H9 (cell line): ENCODE data around the gene DCLRE1C. TPM values are rescaled to one million over a fixed set of nuclear protein-coding genes. Genes with fewer than 3 reads are reported as not detected.

ENCODE experiments used
- DNase-seq: peaks from one replicate; pipeline ENCODE4 v3.0.0-alpha.2; 2017
- H2AFZ ChIP-seq: one replicate; pipeline ENCODE4 v1.6.1; 2013; ENCODE audit warnings: mild to moderate bottlenecking, low read length, control low read depth, moderate library complexity
- H2AK5ac ChIP-seq: 2 replicates; pipeline ENCODE4 v1.6.1; 2013; ENCODE audit warnings: low read length, control low read depth, mixed read lengths; ENCODE audit not compliant: insufficient read length
- H2BK120ac ChIP-seq: one replicate; pipeline ENCODE4 v1.6.1; 2013; ENCODE audit warnings: low read depth, mild to moderate bottlenecking, low read length, control low read depth, inconsistent platforms; ENCODE audit not compliant: poor library complexity, severe bottlenecking
- H2BK12ac ChIP-seq: 2 replicates; pipeline ENCODE4 v1.6.1; 2013; ENCODE audit warnings: low read length, control low read depth, mixed read lengths, low read depth; ENCODE audit not compliant: insufficient read length
- H2BK15ac ChIP-seq: 2 replicates; pipeline ENCODE4 v1.6.1; 2013; ENCODE audit warnings: low read depth, low read length, control low read depth
- H2BK20ac ChIP-seq: one replicate; pipeline ENCODE4 v1.6.1; 2013; ENCODE audit warnings: low read depth, mild to moderate bottlenecking, low read length, control low read depth, inconsistent platforms; ENCODE audit not compliant: poor library complexity, severe bottlenecking
- H2BK5ac ChIP-seq: 2 replicates; pipeline ENCODE4 v1.6.1; 2013; ENCODE audit warnings: low read length, control low read depth, mixed read lengths; ENCODE audit not compliant: insufficient read length
- H3K14ac ChIP-seq: 2 replicates; pipeline ENCODE4 v1.6.1; 2013; ENCODE audit warnings: low read length, control low read depth; ENCODE audit not compliant: insufficient read depth
- H3K18ac ChIP-seq: 2 replicates; pipeline ENCODE4 v1.6.1; 2013; ENCODE audit warnings: low read depth, mild to moderate bottlenecking, mixed read lengths, low read length, control low read depth; ENCODE audit not compliant: insufficient read length
- H3K23ac ChIP-seq: 2 replicates; pipeline ENCODE4 v1.6.1; 2013; ENCODE audit warnings: low read length, control low read depth, mixed read lengths, low read depth; ENCODE audit not compliant: insufficient read length
- H3K23me2 ChIP-seq: 2 replicates; pipeline ENCODE4 v1.6.1; 2013; ENCODE audit warnings: low read depth, mild to moderate bottlenecking, mixed read lengths, low read length, control low read depth; ENCODE audit not compliant: insufficient read length, poor library complexity, severe bottlenecking
- H3K27ac ChIP-seq: 2 replicates; pipeline ENCODE4 v1.5.1; 2013; ENCODE audit warnings: low read length, control low read depth, mixed read lengths, low read depth; ENCODE audit not compliant: insufficient read length
- H3K27me3 ChIP-seq: 2 replicates; pipeline ENCODE4 v1.6.1; 2013; ENCODE audit warnings: low read length, control low read depth, inconsistent platforms; ENCODE audit not compliant: insufficient read depth
- H3K4ac ChIP-seq: 2 replicates; pipeline ENCODE4 v1.6.1; 2013; ENCODE audit warnings: low read depth, mild to moderate bottlenecking, control low read depth, inconsistent platforms, low read length, moderate library complexity
- H3K4me1 ChIP-seq: 2 replicates; pipeline ENCODE4 v1.6.1; 2013; ENCODE audit warnings: low read length, control low read depth, inconsistent platforms; ENCODE audit not compliant: insufficient read depth
- H3K4me2 ChIP-seq: 2 replicates; pipeline ENCODE4 v1.6.1; 2013; ENCODE audit warnings: low read length, control low read depth, mixed read lengths; ENCODE audit not compliant: insufficient read length, insufficient read depth
- H3K56ac ChIP-seq: 2 replicates; pipeline ENCODE4 v1.6.1; 2013; ENCODE audit warnings: low read depth, mild to moderate bottlenecking, mixed read lengths, low read length, control low read depth; ENCODE audit not compliant: insufficient read length
- H3K79me1 ChIP-seq: 2 replicates; pipeline ENCODE4 v1.6.1; 2013; ENCODE audit warnings: low read depth, mild to moderate bottlenecking, moderate library complexity, low read length, control low read depth, inconsistent platforms; ENCODE audit not compliant: insufficient read depth, poor library complexity, severe bottlenecking
- H3K79me2 ChIP-seq: 2 replicates; pipeline ENCODE4 v1.6.1; 2013; ENCODE audit warnings: low read length, control low read depth, inconsistent platforms; ENCODE audit not compliant: insufficient read depth
- H3K9ac ChIP-seq: 2 replicates; pipeline ENCODE4 v1.6.1; 2013; ENCODE audit warnings: low read length, control low read depth, mixed read lengths; ENCODE audit not compliant: insufficient read length; ENCODE audit errors: extremely low read depth
- H3K9me3 ChIP-seq: one replicate; pipeline ENCODE4 v1.6.1; 2013; ENCODE audit warnings: low read depth, low read length, inconsistent platforms; ENCODE audit not compliant: control insufficient read depth
- H3T11ph ChIP-seq: one replicate; pipeline ENCODE4 v1.6.1; 2013; ENCODE audit warnings: mild to moderate bottlenecking, low read length, control low read depth, inconsistent platforms
- H4K20me1 ChIP-seq: one replicate; pipeline ENCODE4 v1.6.1; 2013; ENCODE audit not compliant: control insufficient read depth, insufficient read length, insufficient read depth
- H4K5ac ChIP-seq: 2 replicates; pipeline ENCODE4 v1.6.1; 2013; ENCODE audit warnings: low read depth, mild to moderate bottlenecking, mixed read lengths, low read length, control low read depth; ENCODE audit not compliant: insufficient read length
- H4K8ac ChIP-seq: replicated peaks from 2 replicates; pipeline ENCODE4 v1.6.1; 2013; ENCODE audit warnings: low read length, control low read depth, mixed read lengths, low read depth; ENCODE audit not compliant: insufficient read length
- H4K91ac ChIP-seq: 2 replicates; pipeline ENCODE4 v1.6.1; 2013; ENCODE audit warnings: low read depth, mild to moderate bottlenecking, moderate library complexity, mixed read lengths, low read length, control low read depth; ENCODE audit not compliant: insufficient read length
- H3K27ac Mint-ChIP-seq, 3 experiments: 2 replicates in 2 of 3; 3 replicates in 1 of 3; pipeline ENCODE4 v1.8.0; 2020 to 2021; ENCODE audit warnings: mixed read lengths in 3 of 3, mild to moderate bottlenecking in 1 of 3, moderate library complexity in 1 of 3
- H3K27me3 Mint-ChIP-seq: 2 replicates; pipeline ENCODE4 v1.8.0; 2021; ENCODE audit warnings: low read depth, mild to moderate bottlenecking, moderate library complexity, mixed read lengths
- H3K36me3 Mint-ChIP-seq, 3 experiments: 2 replicates in 2 of 3; 3 replicates in 1 of 3; pipeline ENCODE4 v1.8.0; 2020 to 2021; ENCODE audit warnings: low read depth in 3 of 3, mixed read lengths in 3 of 3; ENCODE audit not compliant: insufficient read depth in 1 of 3
- H3K4me1 Mint-ChIP-seq, 2 experiments: 2 replicates each; pipeline ENCODE4 v1.8.0; 2020; ENCODE audit warnings: mixed read lengths in 2 of 2
- H3K4me3 Mint-ChIP-seq, 2 experiments: 2 replicates in 1 of 2; 3 replicates in 1 of 2; pipeline ENCODE4 v1.8.0; 2020 to 2021; ENCODE audit warnings: mild to moderate bottlenecking in 2 of 2, mixed read lengths in 2 of 2, moderate library complexity in 1 of 2
- H3K9me3 Mint-ChIP-seq, 2 experiments: 2 replicates in 1 of 2; 3 replicates in 1 of 2; pipeline ENCODE4 v1.8.0; 2020; ENCODE audit warnings: mild to moderate bottlenecking in 2 of 2, mixed read lengths in 2 of 2, moderate library complexity in 1 of 2
- CTCF ChIP-seq: fragments of 200-600 bp; sonication (generic); conservative IDR thresholded peaks from 3 replicates; pipeline ENCODE4 v1.8.0; 2021; ENCODE audit warnings: antibody characterized with exemption, mild to moderate bottlenecking
- total RNA-seq: library from RNA; stranded (reverse); gene quantifications from 2 replicates; pipeline ENCODE4 v1.2.1, GENCODE V29; 2021

Gene DCLRE1C
- total RNA-seq, 1 experiment from 2014 or later, result 15.2 TPM

- Histone ChIP-seq H4K5ac (no peak overlapping the region), H3K27ac (no peak overlapping the region), H2AFZ (no peak overlapping the region), H3K23ac (no peak overlapping the region), H2AK5ac (no peak overlapping the region), H3K18ac (no peak overlapping the region), H3K79me1 (no peaks in the 10 kb centered on the region), H3K4ac (no peak overlapping the region), H2BK20ac (no peak overlapping the region), H4K20me1 (no peaks in the 10 kb centered on the region), H3K4me2 (no peak overlapping the region), H3K14ac (no peak overlapping the region), H3K9ac (no peak overlapping the region), H2BK15ac (no peak overlapping the region), H3K79me2 (no peaks in the 10 kb centered on the region), H3K9me3 (no peaks in the 10 kb centered on the region), H3K23me2 (no peaks in the 10 kb centered on the region), H2BK12ac (no peak overlapping the region), H3K4me1 (no peaks in the 10 kb centered on the region), H3T11ph (no peak overlapping the region), H4K8ac (no peak overlapping the region), H4K91ac (no peak overlapping the region), H2BK5ac (no peak overlapping the region), H2BK120ac (no peak overlapping the region), H3K56ac (no peak overlapping the region), H3K27me3 (no peaks in the 10 kb centered on the region)
- Mint-ChIP-seq H3K36me3 (peaks cover 14 to 55% (median 15%) of the 10 kb centered on the region in 3 experiments), H3K27me3 (no peaks in the 10 kb centered on the region), H3K4me3 (no peak overlapping the region), H3K9me3 (no peaks in the 10 kb centered on the region), H3K27ac (no peak overlapping the region), H3K4me1 (no peaks in the 10 kb centered on the region)
- TF ChIP-seq CTCF, result no peak
- DNase-seq, result no peak
These were observed 94.1 kb downstream of the DCLRE1C start for GRCh38 chr10:14859775-14860174.
